Ishikawa (cell line): ENCODE data around the gene STIM1.

ENCODE experiments used
- CEBPB ChIP-seq: IDR thresholded peaks from 2 replicates; pipeline ENCODE4 v1.6.1; 2012
- CREB1 ChIP-seq: IDR thresholded peaks from 2 replicates; pipeline ENCODE4 v1.6.1; 2012; ENCODE audit warnings: low read depth
- EGR1 ChIP-seq: IDR thresholded peaks from 2 replicates; pipeline ENCODE4 v1.6.1; 2012
- EP300 ChIP-seq: IDR thresholded peaks from 2 replicates; pipeline ENCODE4 v1.6.1; 2012; ENCODE audit warnings: borderline replicate concordance
- FOXM1 ChIP-seq: IDR thresholded peaks from 2 replicates; pipeline ENCODE4 v1.6.1; 2012; ENCODE audit warnings: low read depth, borderline replicate concordance
- MAX ChIP-seq: IDR thresholded peaks from 2 replicates; pipeline ENCODE4 v1.6.1; 2012
- NFIC ChIP-seq: IDR thresholded peaks from 2 replicates; pipeline ENCODE4 v1.6.1; 2012
- RAD21 ChIP-seq: IDR thresholded peaks from 2 replicates; pipeline ENCODE4 v1.6.1; 2012; ENCODE audit warnings: low read depth
- REST ChIP-seq: IDR thresholded peaks from 2 replicates; pipeline ENCODE4 v1.6.1; 2012; ENCODE audit warnings: low read depth, mild to moderate bottlenecking
- TAF1 ChIP-seq: IDR thresholded peaks from 2 replicates; pipeline ENCODE4 v1.6.1; 2012; ENCODE audit warnings: low read depth, mild to moderate bottlenecking
- TCF12 ChIP-seq: IDR thresholded peaks from 2 replicates; pipeline ENCODE4 v1.6.1; 2012; ENCODE audit warnings: low read depth
- TEAD4 ChIP-seq: IDR thresholded peaks from 2 replicates; pipeline ENCODE4 v1.6.1; 2012
- USF1 ChIP-seq: IDR thresholded peaks from 2 replicates; pipeline ENCODE4 v1.6.1; 2012
- YY1 ChIP-seq: IDR thresholded peaks from 2 replicates; pipeline ENCODE4 v1.6.1; 2012; ENCODE audit warnings: low read depth
- ZBTB7A ChIP-seq: IDR thresholded peaks from 2 replicates; pipeline ENCODE4 v1.6.1; 2012; ENCODE audit warnings: low read depth

Gene STIM1

GRCh38 chr11:3845246-3845645 lies 10.2 kb upstream of the STIM1 start:
- TF ChIP-seq TEAD4 (no peak), CREB1 (no peak), EGR1 (no peak), TCF12 (no peak), CEBPB (no peak), REST (no peak)

- TF ChIP-seq TCF12 (no peak), TAF1 (no peak), USF1 (no peak), EP300 (no peak), ZBTB7A (no peak), MAX (no peak), EGR1 (no peak), YY1 (no peak), CEBPB (no peak), NFIC (no peak), TEAD4 (no peak), RAD21 (no peak), REST (no peak)
Measured at GRCh38 chr11:3845670-3846069, 9.8 kb upstream of the STIM1 start.

GRCh38 chr11:3849297-3849874 lies 6.1 kb upstream of the STIM1 start:
- peak; percentile 64 for TF ChIP-seq RAD21
- TF ChIP-seq TCF12, result no peak

- TF ChIP-seq RAD21 (no peak), MAX (no peak), FOXM1 (no peak), YY1 (no peak), TCF12 (no peak), REST (no peak), EGR1 (no peak), CEBPB (no peak), TEAD4 (no peak), NFIC (no peak), TAF1 (no peak), CREB1 (no peak)
Measured at GRCh38 chr11:3853545-3853842, 2.0 kb upstream of the STIM1 start.

- TF ChIP-seq TEAD4 (no peak), EGR1 (no peak), CREB1 (no peak), ZBTB7A (no peak), TCF12 (no peak), NFIC (no peak), CEBPB (no peak), TAF1 (no peak), EP300 (no peak), RAD21 (no peak), USF1 (no peak), YY1 (no peak), FOXM1 (no peak), MAX (no peak), REST (no peak)
Measured at GRCh38 chr11:3853899-3854659, 1.4 kb upstream of the STIM1 start.
